Right lobe of liver (tissue), 4 donors: ENCODE measurements around the gene FLRT2.

Source experiments
- CTCF ChIP-seq, 4 donors: fragments of 200-600 bp in 3 of 4; fragments of 450-650 bp in 1 of 4; IDR thresholded peaks; one replicate each; pipeline versions ENCODE4 v1.5.1 to v1.8.0; 2016 to 2022; ENCODE audit warnings: antibody characterized with exemption in 4 of 4, mild to moderate bottlenecking in 2 of 4
- POLR2A ChIP-seq: fragments of 450-650 bp; IDR thresholded peaks from one replicate; pipeline ENCODE4 v1.6.1; 2017; ENCODE audit warnings: antibody characterized with exemption, mild to moderate bottlenecking
- donor health status: DM: no; HTN: no; CAD: no.
- donor health status: DM: no; HTN: no; CAD: no.
- donor health status: DM: no; HTN: yes; CAD: no.

- TF ChIP-seq CTCF (IDR thresholded peaks at IDR 0.05) (no peak), POLR2A (no peak)
Observed at GRCh38 chr14:85575617-85575898, 45.6 kb downstream of the FLRT2 start.
